Caki2 (cell line): ENCODE results near the gene PTCD1. TPM values are rescaled to one million over a fixed set of nuclear protein-coding genes. Genes with fewer than 3 reads are reported as not detected.
"Not testable (repeated sequence)": the region's sequence is repeated elsewhere in the genome, so short reads cannot be mapped to it uniquely, and the experiment has no call there.

ENCODE experiments used
- DNase-seq: peaks from one replicate; pipeline ENCODE4 v3.0.0-alpha.2; 2015; ENCODE audit warnings: low read depth
- in situ Hi-C: cut with HindIII; loops from 2 replicates; pipeline ENCODE4 v1.10.0; 2016; ENCODE audit warnings: low sequenced_read_pairs, low pct_unique_long_range_greater_than_20kb, mixed read lengths
- total RNA-seq: library from RNA; depleted of rRNA; stranded (reverse); fragments of >200 nt; shearing (Covaris generic); gene quantifications from 2 replicates; pipeline ENCODE4 v1.2.3, GENCODE V29; 2014; ENCODE audit warnings: low replicate concordance

PTCD1 gene
- total RNA-seq, 1 experiment from 2014 or later, result 7.3 TPM

DNA sequence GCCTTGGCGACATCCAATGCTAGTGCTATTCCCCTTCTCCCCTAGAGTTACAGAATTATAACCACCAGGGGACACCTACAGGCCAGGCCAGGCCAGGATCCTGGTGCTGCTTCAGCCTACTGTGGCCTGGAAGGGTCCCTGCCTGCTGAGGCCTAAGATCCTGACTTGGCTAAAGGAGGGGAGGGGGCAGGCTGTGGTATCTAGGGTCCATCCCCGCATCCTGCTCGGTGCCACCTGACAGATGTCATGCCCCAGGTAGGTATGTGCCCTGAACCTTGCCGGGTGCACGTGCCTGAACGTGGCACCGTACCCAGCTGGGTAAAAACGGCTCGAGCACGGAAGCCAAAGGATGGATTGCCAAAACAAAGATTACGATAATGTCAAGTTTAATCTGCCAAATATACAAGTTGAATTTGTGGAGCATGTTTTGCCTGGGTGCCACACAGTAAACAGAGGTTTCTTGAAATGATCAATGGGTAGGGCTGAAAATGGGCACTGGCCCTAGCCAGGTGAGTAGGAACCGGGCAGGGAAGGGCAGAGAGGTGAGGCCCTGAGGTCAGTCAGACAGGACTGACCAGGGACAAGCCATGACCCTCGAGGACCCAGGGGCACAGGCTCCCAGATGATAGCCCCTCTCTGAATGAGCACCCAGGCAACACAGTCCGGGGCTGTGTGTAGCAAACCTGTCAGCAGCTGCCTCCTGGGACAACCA lies 42.8 kb downstream of the PTCD1 start:
- in situ Hi-C loops, result no loop called here
- no peak for DNase-seq

GRCh38 chr7:99394188-99394502 lies 44.5 kb downstream of the PTCD1 start:
- in situ Hi-C loops, result no loop called here
- DNase-seq, result no peak

DNA sequence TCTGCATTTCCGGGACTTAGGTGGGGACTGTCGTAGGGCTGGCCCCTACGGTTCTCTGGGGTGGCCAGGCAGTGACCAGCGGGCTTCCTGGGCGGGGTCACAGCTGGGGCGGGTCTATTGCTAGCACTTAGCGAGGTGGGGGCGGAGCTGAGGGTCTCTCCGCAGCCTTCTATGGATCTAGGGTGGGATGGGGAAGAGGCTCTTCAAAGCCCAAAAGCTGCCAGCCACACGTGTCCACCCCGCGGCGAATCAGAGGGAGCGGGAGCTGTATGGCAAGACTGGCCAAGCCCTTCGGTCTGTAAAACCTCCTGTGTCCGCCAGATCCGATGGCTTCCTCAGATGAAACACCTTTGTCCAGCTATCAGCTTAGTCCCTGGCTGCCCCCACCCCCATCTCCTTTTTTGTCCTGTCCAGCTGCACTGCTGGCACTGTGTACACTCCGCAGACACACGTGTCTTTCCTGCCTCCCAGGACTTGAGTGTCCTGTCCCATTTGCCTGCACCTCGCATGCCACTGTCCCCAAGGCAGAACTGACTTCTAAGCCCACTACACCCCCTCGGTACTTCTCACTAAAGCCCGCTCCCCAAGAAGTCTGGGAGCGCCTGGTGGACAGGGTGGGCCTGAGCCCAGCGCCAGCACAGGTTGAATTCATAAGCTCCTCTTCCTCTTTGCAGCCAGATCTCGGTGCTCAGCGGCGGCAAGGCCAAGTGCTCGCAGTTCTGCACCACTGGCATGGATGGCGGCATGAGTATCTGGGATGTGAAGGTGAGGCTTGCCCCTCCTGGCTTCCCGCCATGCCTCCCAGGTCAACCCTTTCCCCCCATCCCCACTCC lies 45.0 kb downstream of the PTCD1 start:
- DNase-seq, result no peak
- in situ Hi-C loops, result no loop called here

DNA sequence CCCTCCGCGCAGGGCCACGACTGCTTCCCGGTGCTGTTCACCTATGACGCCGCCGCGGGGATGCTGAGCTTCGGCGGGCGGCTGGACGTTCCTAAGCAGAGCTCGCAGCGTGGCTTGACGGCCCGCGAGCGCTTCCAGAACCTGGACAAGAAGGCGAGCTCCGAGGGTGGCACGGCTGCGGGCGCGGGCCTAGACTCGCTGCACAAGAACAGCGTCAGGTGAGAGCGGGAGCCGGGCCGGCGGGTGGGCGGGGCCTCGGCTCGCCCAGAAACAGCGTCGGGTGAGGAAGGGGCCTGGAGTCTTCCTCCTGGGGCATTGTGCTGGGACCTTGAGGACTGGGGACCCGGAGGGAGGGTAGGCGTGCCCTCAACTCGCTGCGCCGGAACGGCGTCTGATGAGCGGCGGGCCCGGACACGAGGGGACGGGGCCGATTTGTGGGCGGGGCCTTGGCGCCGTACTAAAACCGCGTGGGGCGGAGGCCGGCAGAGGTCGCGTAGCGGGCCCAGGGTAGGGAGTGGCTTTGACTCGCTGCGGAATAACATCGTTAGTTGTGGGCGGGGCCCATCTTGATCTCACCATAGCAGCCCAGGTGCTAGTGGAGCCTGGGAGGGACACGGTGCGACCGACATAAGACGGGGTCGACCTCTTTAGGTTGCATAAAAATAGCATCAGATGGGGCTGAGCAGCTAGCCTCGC lies 45.8 kb downstream of the PTCD1 start:
- DNase-seq, result peak; percentile 46
- in situ Hi-C loops, result no loop called here

- in situ Hi-C loops, result no loop called here
- no peak for DNase-seq
Measured at GRCh38 chr7:99392046-99392445, 46.6 kb downstream of the PTCD1 start.

DNA sequence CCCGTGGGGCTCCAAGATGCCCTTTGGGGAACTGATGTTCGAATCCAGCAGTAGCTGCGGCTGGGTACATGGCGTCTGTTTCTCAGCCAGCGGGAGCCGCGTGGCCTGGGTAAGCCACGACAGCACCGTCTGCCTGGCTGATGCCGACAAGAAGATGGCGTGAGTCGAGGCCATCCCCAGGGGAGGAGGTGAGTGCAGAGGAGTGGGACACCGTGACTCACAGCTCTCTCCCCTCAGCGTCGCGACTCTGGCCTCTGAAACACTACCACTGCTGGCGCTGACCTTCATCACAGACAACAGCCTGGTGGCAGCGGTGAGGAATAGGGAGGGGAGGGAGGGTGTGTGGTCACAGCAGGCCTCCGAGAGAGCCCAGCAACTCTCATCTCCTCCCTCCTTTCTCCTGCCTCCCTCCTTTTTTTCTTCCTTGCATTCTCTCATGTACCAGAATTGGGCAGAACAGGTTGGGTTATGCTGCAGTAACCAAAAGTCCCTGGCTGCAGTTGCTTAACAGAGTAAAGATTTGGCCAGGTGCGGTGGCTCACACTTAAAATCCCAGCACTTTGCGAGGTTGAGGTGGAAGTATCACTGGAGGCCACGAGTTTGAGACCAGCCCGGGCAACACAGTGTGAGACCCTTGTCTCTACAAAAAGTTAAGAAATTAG lies 47.5 kb downstream of the PTCD1 start:
- in situ Hi-C loops, result no loop called here
- no peak for DNase-seq

GRCh38 chr7:99389772-99390171 lies 48.8 kb downstream of the PTCD1 start:
- no peak for DNase-seq
- in situ Hi-C loops, result no loop called here

GRCh38 chr7:99387912-99388311 lies 50.7 kb downstream of the PTCD1 start:
- DNase-seq, result no peak
- in situ Hi-C loops, result no loop called here

DNA sequence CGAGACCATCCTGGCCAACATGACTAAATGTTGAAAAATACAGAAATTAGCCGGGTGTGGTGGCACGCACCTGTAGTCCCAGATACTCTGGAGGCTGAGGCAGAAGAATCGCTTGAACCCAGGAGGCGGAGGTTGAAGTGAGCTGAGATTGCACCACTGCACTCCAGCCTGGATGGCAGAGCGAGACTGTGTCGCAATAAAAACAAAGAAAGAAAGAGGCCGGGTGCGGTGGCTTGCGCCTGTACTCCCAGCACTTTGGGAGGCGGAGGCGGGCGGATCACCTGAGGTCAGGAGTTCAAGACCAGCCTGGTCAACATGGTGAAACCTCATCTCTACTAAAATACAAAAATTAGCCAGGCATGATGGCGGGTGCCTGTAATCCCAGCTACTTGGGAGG lies 51.4 kb downstream of the PTCD1 start:
- in situ Hi-C loops, result not testable (repeated sequence)

GRCh38 chr7:99386584-99387238 lies 51.9 kb downstream of the PTCD1 start:
- in situ Hi-C loops, result no loop called here
- peak; percentile 33 for DNase-seq

More for the DNA sequence above, 51.4 kb downstream of the PTCD1 start:
- DNase-seq, result not testable (repeated sequence)

- in situ Hi-C loops, result no loop called here
Measured at GRCh38 chr7:99385564-99385963, 53.0 kb downstream of the PTCD1 start.

DNA sequence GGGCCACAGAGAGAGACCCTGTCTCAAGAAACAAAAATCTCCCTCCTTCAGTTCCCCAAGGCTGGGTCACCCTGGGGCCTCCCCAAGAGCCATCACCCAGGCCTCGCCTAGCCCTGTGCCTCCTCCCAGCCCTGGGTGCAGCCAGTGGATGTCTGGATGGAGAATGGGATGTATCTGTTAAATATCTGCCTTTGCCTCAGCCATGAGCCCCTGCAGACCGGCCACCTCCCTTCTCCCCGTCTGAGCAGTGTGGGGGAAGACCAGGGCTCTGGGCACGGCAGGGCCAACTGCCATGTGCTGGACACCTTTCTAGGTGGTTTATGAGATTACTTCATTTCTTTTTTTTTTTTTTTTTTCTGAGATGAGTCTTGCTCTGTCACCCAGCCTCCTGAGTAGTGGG lies 54.1 kb downstream of the PTCD1 start:
- in situ Hi-C loops, result no loop called here
- DNase-seq, result no peak

More at GRCh38 chr7:99385564-99385963, 53.0 kb downstream of the PTCD1 start:
- no peak for DNase-seq

- no peak for DNase-seq
- in situ Hi-C loops, result no loop called here
Measured at GRCh38 chr7:99383791-99384370, 54.7 kb downstream of the PTCD1 start.

DNA sequence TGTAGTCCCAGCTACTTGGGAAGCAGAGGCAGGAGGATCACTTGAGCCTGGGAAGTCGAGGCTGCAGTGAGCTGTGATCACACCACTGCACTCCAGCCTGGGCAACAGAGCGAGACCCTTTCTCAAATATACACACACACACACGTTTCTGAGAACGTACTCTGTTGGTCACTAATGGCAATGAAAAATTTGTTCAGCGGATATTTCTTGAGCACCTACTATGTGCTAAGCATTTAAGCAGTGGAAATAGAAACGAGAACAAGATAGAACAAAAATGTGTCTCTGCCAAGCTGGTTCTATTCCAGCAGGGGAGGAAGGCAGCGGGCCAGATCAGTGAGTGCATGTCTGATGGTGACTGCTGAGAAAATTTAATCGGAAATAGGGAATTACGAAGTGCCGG lies 55.4 kb downstream of the PTCD1 start:
- in situ Hi-C loops, result no loop called here
- no peak for DNase-seq

- in situ Hi-C loops, result no loop called here
- DNase-seq, result no peak
Measured at GRCh38 chr7:99381664-99382075, 56.9 kb downstream of the PTCD1 start.

- in situ Hi-C loops, result no loop called here
- peak; percentile 69 for DNase-seq
Measured at GRCh38 chr7:99380823-99381663, 57.6 kb downstream of the PTCD1 start.
